22Rv1 (cell line): Measurements from ENCODE around the gene SBF2.

ENCODE experiments used
- CTCF ChIP-seq: fragments of 450-650 bp; IDR thresholded peaks from 2 replicates; pipeline ENCODE4 v1.5.1; 2017; ENCODE audit warnings: mild to moderate bottlenecking
- ZFX ChIP-seq: fragments of 450-650 bp; IDR thresholded peaks from 2 replicates; pipeline ENCODE4 v1.6.1; 2017; ENCODE audit warnings: antibody characterized with exemption, borderline replicate concordance

DNA sequence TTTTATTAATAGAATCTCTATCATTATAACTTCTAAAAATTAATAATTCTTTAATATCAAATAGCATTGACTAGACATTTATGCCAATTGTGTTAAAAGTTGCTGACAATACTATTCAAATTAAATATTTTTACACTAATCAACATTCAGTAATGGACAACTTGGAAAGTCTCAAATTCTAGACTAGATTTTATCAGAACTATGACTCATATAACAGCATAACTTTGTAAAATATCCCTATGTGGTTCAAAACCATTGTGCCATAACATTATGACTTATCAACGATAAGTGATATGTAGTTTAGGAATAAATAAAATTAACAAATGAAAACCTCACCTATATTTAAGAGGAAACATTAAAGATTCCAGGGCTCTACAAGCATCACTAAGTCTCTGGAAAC is 291.8 kb downstream of the SBF2 start:
- no peak for TF ChIP-seq CTCF
- TF ChIP-seq ZFX, result no peak
